Measurements from ENCODE around the gene RASSF8. TPM values are rescaled to one million over a fixed set of nuclear protein-coding genes. Genes with fewer than 3 reads are reported as not detected.

RASSF8 gene, protein sequence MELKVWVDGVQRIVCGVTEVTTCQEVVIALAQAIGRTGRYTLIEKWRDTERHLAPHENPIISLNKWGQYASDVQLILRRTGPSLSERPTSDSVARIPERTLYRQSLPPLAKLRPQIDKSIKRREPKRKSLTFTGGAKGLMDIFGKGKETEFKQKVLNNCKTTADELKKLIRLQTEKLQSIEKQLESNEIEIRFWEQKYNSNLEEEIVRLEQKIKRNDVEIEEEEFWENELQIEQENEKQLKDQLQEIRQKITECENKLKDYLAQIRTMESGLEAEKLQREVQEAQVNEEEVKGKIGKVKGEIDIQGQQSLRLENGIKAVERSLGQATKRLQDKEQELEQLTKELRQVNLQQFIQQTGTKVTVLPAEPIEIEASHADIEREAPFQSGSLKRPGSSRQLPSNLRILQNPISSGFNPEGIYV
- polyA plus RNA-seq (2013, experiment 1 of 2): 27.9 TPM
- 31.1 TPM for polyA plus RNA-seq (2013, experiment 2 of 2)

DNA sequence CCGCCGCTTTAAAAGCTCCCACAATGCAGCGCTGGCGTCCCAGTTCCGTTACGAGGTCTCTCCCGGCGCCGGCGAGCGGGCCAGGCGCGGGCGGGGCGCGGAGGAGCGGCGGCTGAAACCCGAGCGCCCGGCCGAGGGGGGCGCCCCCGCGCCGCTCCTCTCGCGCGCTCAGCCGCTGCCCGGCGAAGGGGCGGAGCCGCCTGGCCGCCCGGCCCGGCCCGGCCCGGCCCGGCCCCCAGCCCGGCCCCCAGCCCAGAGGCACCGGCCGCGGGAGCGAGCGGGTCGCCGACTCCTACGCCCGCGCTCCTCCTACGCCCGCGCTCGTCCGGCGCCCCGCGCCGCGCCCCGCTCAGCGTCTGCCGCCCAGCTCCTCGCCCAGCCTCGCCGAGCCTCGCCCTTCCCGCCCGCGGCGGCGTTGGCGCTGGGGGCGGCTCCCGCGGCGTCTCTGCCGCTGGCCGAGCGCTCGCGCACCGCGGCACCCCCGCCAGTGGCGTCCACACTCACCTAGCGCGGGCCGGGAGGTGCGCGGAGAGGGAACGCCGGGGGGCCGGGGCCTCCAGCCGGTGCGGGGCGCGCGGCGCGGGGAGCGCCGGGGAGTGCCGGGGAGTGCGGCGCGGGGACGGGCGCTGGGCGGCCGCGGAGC, at the start of gene RASSF8:
Gene RASSF8, plus strand, starts transcription at position 255 of the 643 bp plus-strand sequence. CDS start 96,662 bp downstream, outside the sequence.
- peaks cover 6% of the 10 kb centered on the region for H3K4me1 ChIP-seq (ENCODE audit: control insufficient read depth, insufficient read depth, low read length, poor library complexity, severe bottlenecking)
- H3K9me3 ChIP-seq (ENCODE audit: control insufficient read depth, low read length): peaks cover 5% of the 10 kb centered on the region
- H3K27ac ChIP-seq (ENCODE audit: low read depth, low read length, severe bottlenecking): peak within 1 kb of the TSS; percentile 97
- peak within 1 kb of the TSS; percentile 88 for H3K4me3 ChIP-seq (ENCODE audit: extremely low read depth, insufficient read depth, low read length, poor library complexity, severe bottlenecking)
- H3K36me3 ChIP-seq (ENCODE audit: control insufficient read depth, insufficient read depth, low read length): peaks cover 22% of the 10 kb centered on the region
- WGBS, 2 experiments (ENCODE audit: insufficient coverage in 2 of 2): 0% methylated on average over 64 to 86 of the region's 113 CpGs

DNA sequence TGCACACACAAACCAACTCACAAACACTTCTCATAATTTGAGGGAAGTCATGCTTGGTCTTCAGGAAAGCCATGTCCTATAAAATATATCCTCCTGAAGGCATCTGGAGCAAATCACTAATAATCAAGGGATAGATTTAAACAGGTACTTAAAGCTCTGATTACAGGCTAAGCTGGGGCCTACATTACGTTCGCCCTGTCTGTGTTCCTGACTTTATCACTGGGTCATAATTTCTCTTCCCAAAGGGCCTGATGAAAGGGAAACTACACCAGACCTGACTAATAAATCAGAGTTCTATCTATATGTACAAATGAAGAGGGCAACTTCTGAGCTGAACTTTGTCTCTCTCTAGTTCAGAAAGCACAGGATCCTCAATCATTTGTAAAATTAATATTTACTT, 43.9 kb upstream of the RASSF8 start:
- 95% methylated on average over 2 of the region's 2 CpGs; no CpG with 5 or more reads in 1 of the 2 experiments for WGBS, 2 experiments (ENCODE audit: insufficient coverage in 2 of 2)
- Histone ChIP-seq H3K4me1 (ENCODE audit: control insufficient read depth, insufficient read depth, low read length, poor library complexity, severe bottlenecking) (no peaks in the 10 kb centered on the region), H3K36me3 (ENCODE audit: control insufficient read depth, insufficient read depth, low read length) (no peaks in the 10 kb centered on the region), H3K9me3 (ENCODE audit: control insufficient read depth, low read length) (no peaks in the 10 kb centered on the region), H3K4me3 (ENCODE audit: extremely low read depth, insufficient read depth, low read length, poor library complexity, severe bottlenecking) (no peak overlapping the region), H3K27ac (ENCODE audit: low read depth, low read length, severe bottlenecking) (no peak overlapping the region)

DNA sequence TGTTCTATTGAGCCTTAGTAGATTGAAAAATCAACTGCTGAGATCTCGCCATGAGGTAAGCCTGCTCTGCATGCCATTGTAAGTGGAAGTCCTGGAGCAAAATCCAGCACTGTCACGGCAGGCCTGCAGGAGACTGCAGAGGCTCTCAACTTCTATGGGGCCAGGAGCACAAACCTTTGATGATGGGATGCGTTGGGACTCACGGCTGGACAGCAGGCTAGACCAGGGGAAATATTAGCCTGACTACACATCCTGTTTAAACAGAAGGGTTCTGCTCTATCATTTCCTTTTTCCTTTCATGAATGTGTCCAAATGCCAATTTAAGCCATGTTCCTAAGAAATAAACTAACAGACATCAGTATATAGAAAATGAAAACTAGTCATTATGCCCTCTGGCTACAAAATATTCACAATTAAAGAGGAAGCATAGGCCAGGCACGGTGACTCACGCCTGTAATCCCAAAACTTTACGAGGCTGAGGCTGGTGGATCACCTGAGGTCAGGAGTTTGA, 33.9 kb upstream of the RASSF8 start:
- Histone ChIP-seq H3K27ac (ENCODE audit: low read depth, low read length, severe bottlenecking) (no peak overlapping the region), H3K4me1 (ENCODE audit: control insufficient read depth, insufficient read depth, low read length, poor library complexity, severe bottlenecking) (no peaks in the 10 kb centered on the region), H3K36me3 (ENCODE audit: control insufficient read depth, insufficient read depth, low read length) (no peaks in the 10 kb centered on the region), H3K4me3 (ENCODE audit: extremely low read depth, insufficient read depth, low read length, poor library complexity, severe bottlenecking) (no peak overlapping the region), H3K9me3 (ENCODE audit: control insufficient read depth, low read length) (no peaks in the 10 kb centered on the region)
- WGBS, 2 experiments (ENCODE audit: insufficient coverage in 2 of 2): 77 to 78% methylated on average over 3 to 7 of the region's 7 CpGs

DNA sequence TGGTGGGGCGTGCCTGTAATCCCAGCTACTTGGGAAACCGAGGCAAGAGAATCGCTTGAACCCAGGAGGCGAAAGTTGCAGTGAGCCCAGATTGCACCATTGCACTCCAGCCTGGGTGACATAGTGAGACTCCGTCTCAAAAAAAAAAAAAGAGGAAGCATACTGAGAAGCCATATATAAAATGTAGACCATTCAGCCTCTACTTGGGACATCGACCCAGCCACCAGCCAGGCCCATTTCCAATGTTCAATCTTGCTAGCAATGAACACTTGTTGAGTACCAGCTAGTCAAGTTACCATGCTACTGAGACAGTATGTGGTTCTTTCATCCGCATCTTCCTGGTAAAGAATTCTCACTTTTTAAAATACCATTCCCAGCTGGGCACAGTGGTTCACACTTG, 33.4 kb upstream of the RASSF8 start:
- no peaks in the 10 kb centered on the region for H3K4me1 ChIP-seq (ENCODE audit: control insufficient read depth, insufficient read depth, low read length, poor library complexity, severe bottlenecking)
- H3K4me3 ChIP-seq (ENCODE audit: extremely low read depth, insufficient read depth, low read length, poor library complexity, severe bottlenecking): no peak overlapping the region
- no peaks in the 10 kb centered on the region for H3K36me3 ChIP-seq (ENCODE audit: control insufficient read depth, insufficient read depth, low read length)
- H3K27ac ChIP-seq (ENCODE audit: low read depth, low read length, severe bottlenecking): no peak overlapping the region
- WGBS, 2 experiments (ENCODE audit: insufficient coverage in 2 of 2): 86 to 88% methylated on average over 5 to 6 of the region's 7 CpGs
- H3K9me3 ChIP-seq (ENCODE audit: control insufficient read depth, low read length): no peaks in the 10 kb centered on the region

DNA sequence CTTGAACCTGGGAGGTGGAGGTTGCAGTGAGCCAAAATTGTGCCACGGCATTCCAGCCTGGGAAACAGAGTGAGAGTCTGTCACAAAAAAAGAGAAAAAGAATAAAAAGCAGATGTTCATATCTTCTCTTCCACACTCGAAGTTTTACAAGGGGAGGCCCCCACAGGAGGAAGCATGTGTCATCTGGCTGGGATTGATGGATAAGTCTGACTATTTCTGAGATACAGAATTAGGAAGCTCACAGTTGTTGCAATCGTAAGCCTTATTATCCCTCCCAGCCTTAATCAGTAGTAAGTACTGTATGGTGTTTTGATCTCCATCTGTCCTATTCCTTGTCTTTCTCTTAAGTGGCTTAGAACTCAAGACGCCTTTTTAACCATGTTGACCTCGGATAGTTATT, 31.9 kb upstream of the RASSF8 start:
- WGBS, 2 experiments (ENCODE audit: insufficient coverage in 2 of 2): 80 to 90% methylated on average over 1 to 3 of the region's 5 CpGs
- Histone ChIP-seq H3K36me3 (ENCODE audit: control insufficient read depth, insufficient read depth, low read length) (no peaks in the 10 kb centered on the region), H3K9me3 (ENCODE audit: control insufficient read depth, low read length) (no peaks in the 10 kb centered on the region), H3K4me1 (ENCODE audit: control insufficient read depth, insufficient read depth, low read length, poor library complexity, severe bottlenecking) (no peaks in the 10 kb centered on the region), H3K27ac (ENCODE audit: low read depth, low read length, severe bottlenecking) (no peak overlapping the region), H3K4me3 (ENCODE audit: extremely low read depth, insufficient read depth, low read length, poor library complexity, severe bottlenecking) (no peak overlapping the region)

DNA sequence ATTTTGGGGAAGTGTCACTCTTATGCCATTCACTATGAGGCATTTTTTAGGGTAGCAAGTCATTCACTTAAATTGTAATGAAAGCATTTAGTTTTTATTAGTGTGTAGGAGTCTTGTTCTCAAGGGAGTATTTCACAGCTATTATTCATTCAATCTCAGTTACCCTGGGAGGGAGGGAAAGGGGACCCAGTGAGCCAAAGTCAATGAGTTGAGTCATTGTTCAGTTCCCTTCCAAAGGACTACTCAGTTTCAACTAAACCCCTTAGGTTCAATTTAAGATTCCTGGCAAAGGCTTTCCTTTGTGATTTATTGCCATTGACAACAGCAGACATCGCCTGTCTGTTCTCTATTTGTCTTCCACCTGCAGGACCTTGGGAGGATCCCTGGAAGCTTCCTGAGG, 29.3 kb upstream of the RASSF8 start:
- H3K4me3 ChIP-seq (ENCODE audit: extremely low read depth, insufficient read depth, low read length, poor library complexity, severe bottlenecking): no peak overlapping the region
- 71 to 86% methylated on average over 1 of the region's 1 CpG for WGBS, 2 experiments (ENCODE audit: insufficient coverage in 2 of 2)
- H3K36me3 ChIP-seq (ENCODE audit: control insufficient read depth, insufficient read depth, low read length): no peaks in the 10 kb centered on the region
- H3K27ac ChIP-seq (ENCODE audit: low read depth, low read length, severe bottlenecking): no peak overlapping the region
- H3K4me1 ChIP-seq (ENCODE audit: control insufficient read depth, insufficient read depth, low read length, poor library complexity, severe bottlenecking): no peaks in the 10 kb centered on the region
- no peaks in the 10 kb centered on the region for H3K9me3 ChIP-seq (ENCODE audit: control insufficient read depth, low read length)

DNA sequence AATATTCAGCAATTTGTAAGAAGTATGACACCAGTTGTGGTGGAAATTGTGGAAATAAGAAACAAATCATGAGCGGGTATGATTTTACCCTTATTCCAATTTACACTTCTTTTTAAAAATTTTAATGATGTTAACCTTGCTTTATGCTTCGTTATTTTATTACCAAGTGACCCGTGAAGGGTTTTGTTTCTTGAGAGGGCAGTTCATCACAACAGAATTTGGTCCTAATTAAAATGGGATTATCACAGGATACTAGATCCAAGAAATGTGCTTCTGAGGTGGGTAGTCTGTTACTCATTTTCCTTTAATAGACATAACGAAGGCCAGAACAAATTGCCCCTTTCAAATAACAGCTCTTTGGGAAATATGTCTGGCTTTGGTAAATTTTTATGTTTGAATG, 25.5 kb upstream of the RASSF8 start:
- Histone ChIP-seq H3K4me3 (ENCODE audit: extremely low read depth, insufficient read depth, low read length, poor library complexity, severe bottlenecking) (no peak overlapping the region), H3K27ac (ENCODE audit: low read depth, low read length, severe bottlenecking) (no peak overlapping the region)
- WGBS, 2 experiments (ENCODE audit: insufficient coverage in 2 of 2): no CpG with 5 or more reads among the region's 4 CpGs

DNA sequence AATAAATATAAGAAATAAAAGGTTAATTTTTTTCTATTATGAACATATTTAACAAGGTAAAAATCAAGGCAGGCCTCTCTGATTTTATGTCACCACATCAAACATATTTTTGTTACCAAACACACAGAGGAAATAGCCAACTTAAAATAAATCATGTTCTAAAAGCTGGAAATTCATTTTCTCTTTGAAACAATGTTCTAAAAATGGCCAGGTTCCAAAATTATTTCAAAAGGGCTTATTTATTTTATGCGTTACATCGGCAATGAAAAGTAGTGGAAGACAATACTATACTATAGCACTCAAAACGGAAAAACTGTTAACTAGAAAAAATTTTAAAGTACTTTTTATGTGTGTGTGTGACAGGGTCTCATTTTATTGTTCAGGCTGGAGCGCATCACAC, 24.0 kb upstream of the RASSF8 start:
- Histone ChIP-seq H3K36me3 (ENCODE audit: control insufficient read depth, insufficient read depth, low read length) (no peaks in the 10 kb centered on the region), H3K27ac (ENCODE audit: low read depth, low read length, severe bottlenecking) (no peak overlapping the region)
- no CpG with 5 or more reads among the region's 4 CpGs for WGBS, 2 experiments (ENCODE audit: insufficient coverage in 2 of 2)

More for the DNA sequence above, 25.5 kb upstream of the RASSF8 start:
- H3K4me1 ChIP-seq (ENCODE audit: control insufficient read depth, insufficient read depth, low read length, poor library complexity, severe bottlenecking): no peaks in the 10 kb centered on the region
- no peaks in the 10 kb centered on the region for H3K9me3 ChIP-seq (ENCODE audit: control insufficient read depth, low read length)
- H3K36me3 ChIP-seq (ENCODE audit: control insufficient read depth, insufficient read depth, low read length): no peaks in the 10 kb centered on the region

DNA sequence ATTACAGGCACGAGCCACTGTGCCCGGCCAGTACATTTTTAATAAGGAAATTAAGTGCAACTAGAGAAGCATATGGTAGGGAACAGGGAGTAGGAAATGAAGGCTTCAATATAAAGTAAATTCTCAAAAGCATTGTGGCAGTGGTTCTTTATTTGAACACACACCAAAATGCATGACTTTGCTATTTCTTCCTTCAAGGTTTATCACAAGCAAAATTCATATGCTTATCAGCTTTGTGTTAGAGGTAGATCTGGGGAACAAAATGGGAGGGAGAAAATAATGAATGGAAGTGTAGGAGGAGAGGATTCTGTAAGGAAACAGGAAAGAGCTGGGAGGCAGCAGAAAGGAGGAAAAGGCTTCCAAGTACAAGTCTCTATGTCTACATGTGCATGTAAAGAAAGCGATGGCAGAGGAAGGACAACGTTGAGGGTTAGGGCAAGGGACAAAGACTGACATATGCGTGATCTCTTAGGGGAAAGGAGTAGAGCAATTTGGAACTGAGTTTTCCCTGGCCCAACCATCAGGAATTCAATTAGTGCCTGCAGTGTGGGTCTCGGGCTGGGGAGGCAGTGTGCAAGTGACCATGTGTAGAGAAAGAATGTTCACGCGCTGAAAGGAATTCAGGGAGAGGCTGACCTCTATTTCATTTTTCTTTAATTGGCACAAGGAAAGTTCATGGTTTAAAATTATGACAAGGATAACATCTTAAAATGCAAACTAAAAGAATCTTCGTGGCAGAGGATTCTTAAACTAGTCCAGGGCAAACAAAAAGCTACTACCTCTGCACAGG, 22.9 kb upstream of the RASSF8 start:
- Histone ChIP-seq H3K4me3 (ENCODE audit: extremely low read depth, insufficient read depth, low read length, poor library complexity, severe bottlenecking) (no peak overlapping the region), H3K9me3 (ENCODE audit: control insufficient read depth, low read length) (no peaks in the 10 kb centered on the region), H3K27ac (ENCODE audit: low read depth, low read length, severe bottlenecking) (no peak overlapping the region), H3K4me1 (ENCODE audit: control insufficient read depth, insufficient read depth, low read length, poor library complexity, severe bottlenecking) (no peaks in the 10 kb centered on the region), H3K36me3 (ENCODE audit: control insufficient read depth, insufficient read depth, low read length) (no peaks in the 10 kb centered on the region)
- 89 to 93% methylated on average over 6 to 9 of the region's 9 CpGs for WGBS, 2 experiments (ENCODE audit: insufficient coverage in 2 of 2)

More for the DNA sequence above, 24.0 kb upstream of the RASSF8 start:
- H3K4me1 ChIP-seq (ENCODE audit: control insufficient read depth, insufficient read depth, low read length, poor library complexity, severe bottlenecking): no peaks in the 10 kb centered on the region
- H3K4me3 ChIP-seq (ENCODE audit: extremely low read depth, insufficient read depth, low read length, poor library complexity, severe bottlenecking): no peak overlapping the region
- H3K9me3 ChIP-seq (ENCODE audit: control insufficient read depth, low read length): no peaks in the 10 kb centered on the region

DNA sequence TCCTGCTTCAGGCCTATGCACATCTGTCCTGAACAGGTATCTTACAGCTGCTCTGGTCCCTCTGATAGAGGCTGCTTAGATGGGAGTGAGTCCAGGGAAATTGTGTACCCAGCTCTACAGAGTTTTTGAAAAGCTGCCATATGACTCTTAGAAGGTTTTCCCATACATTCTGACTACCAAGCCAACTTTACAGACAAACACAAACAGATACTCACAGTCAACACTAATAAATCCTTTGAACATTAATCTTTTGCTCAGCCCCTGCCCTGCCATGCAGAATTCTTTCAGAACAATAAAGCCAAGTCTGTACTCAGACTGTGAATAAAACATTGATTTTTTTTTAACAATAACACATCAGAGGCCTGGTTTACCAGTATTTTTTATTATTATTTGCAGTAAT, 21.4 kb upstream of the RASSF8 start:
- Histone ChIP-seq H3K4me1 (ENCODE audit: control insufficient read depth, insufficient read depth, low read length, poor library complexity, severe bottlenecking) (no peaks in the 10 kb centered on the region), H3K9me3 (ENCODE audit: control insufficient read depth, low read length) (no peaks in the 10 kb centered on the region), H3K4me3 (ENCODE audit: extremely low read depth, insufficient read depth, low read length, poor library complexity, severe bottlenecking) (no peak overlapping the region), H3K27ac (ENCODE audit: low read depth, low read length, severe bottlenecking) (no peak overlapping the region), H3K36me3 (ENCODE audit: control insufficient read depth, insufficient read depth, low read length) (no peaks in the 10 kb centered on the region)

All from mesodermal cell (in vitro differentiated cells).